Renal cortex interstitium (tissue), 11 donors: Measurements from ENCODE around the gene INF2. TPM values are rescaled to one million over a fixed set of nuclear protein-coding genes. Genes with fewer than 3 reads are reported as not detected.

Source experiments
- DNase-seq, 11 donors: peaks; one replicate each; pipeline ENCODE4 v3.0.0-alpha.2; 2013; ENCODE audit warnings: low read depth in 9 of 11, low spot score in 4 of 11; ENCODE audit errors: extremely low read depth in 1 of 11
- polyA plus RNA-seq, 3 donors: library from polyadenylated mRNA; unstranded; fragments of 120-200 nt; gene quantifications; one replicate each; pipeline ENCODE4 v1.2.1, GENCODE V29; 2013; ENCODE audit not compliant: insufficient read length in 3 of 3

Gene INF2
- polyA plus RNA-seq, 3 donors: 36.1 to 75.3 (median 56.2) TPM

GRCh38 chr14:104752735-104753527, 63.5 kb downstream of the INF2 start, which contains the start of gene SIVA1:
Gene SIVA1, plus strand, starts transcription at chr14:104753147. Its CDS starts 55 bp downstream, at chr14:104753202.
- DNase-seq: peak; percentile 97 to 100 (median 99)

- DNase-seq: no peak
Measured at GRCh38 chr14:104753528-104754212, 64.3 kb downstream of the INF2 start.

- no peak for DNase-seq
Measured at GRCh38 chr14:104754213-104754851, 64.9 kb downstream of the INF2 start.

GRCh38 chr14:104755621-104756020, 66.2 kb downstream of the INF2 start:
- no peak for DNase-seq

- no peak for DNase-seq
Measured at GRCh38 chr14:104756477-104757237, 67.2 kb downstream of the INF2 start.

- no peak for DNase-seq
Measured at GRCh38 chr14:104757238-104757585, 67.8 kb downstream of the INF2 start.

- DNase-seq: no peak
Measured at GRCh38 chr14:104757681-104758392, 68.4 kb downstream of the INF2 start.

- no peak for DNase-seq
Measured at GRCh38 chr14:104758981-104759969, 69.9 kb downstream of the INF2 start.

GRCh38 chr14:104765517-104765916, 76.1 kb downstream of the INF2 start:
- no peak for DNase-seq

- no peak for DNase-seq
Measured at GRCh38 chr14:104766256-104766862, 76.9 kb downstream of the INF2 start.

- DNase-seq: no peak
Measured at GRCh38 chr14:104766863-104767633, 77.6 kb downstream of the INF2 start.

- no peak for DNase-seq
Measured at GRCh38 chr14:104767634-104767918, 78.2 kb downstream of the INF2 start.

GRCh38 chr14:104768437-104769323, 79.3 kb downstream of the INF2 start:
- peak; percentile 65 to 83 (median 77) for DNase-seq

GRCh38 chr14:104769324-104770071, 80.1 kb downstream of the INF2 start:
- DNase-seq: no peak

GRCh38 chr14:104770072-104770579, 80.7 kb downstream of the INF2 start:
- no peak for DNase-seq
